Glutamatergic neuron (in vitro differentiated cells): Measurements from ENCODE around the gene SUSD6. TPM values are rescaled to one million over a fixed set of nuclear protein-coding genes. Genes with fewer than 3 reads are reported as not detected.
"Not testable (repeated sequence)": the region's sequence is repeated elsewhere in the genome, so short reads cannot be mapped to it uniquely, and the experiment has no call there.

Experiments used
- DNase-seq: peaks from one replicate; pipeline ENCODE4 v3.0.0; 2022
- H3K27ac Mint-ChIP-seq: one replicate; pipeline ENCODE4 v1.8.0; 2020; ENCODE audit warnings: mild to moderate bottlenecking, mixed read lengths, inconsistent platforms; ENCODE audit not compliant: unreplicated experiment
- H3K27me3 Mint-ChIP-seq: one replicate; pipeline ENCODE4 v1.8.0; 2020; ENCODE audit warnings: mild to moderate bottlenecking, moderate library complexity, mixed read lengths, inconsistent platforms; ENCODE audit not compliant: unreplicated experiment
- H3K36me3 Mint-ChIP-seq: one replicate; pipeline ENCODE4 v1.8.0; 2020; ENCODE audit warnings: mild to moderate bottlenecking, mixed read lengths, inconsistent platforms; ENCODE audit not compliant: unreplicated experiment
- H3K4me1 Mint-ChIP-seq: one replicate; pipeline ENCODE4 v1.8.0; 2020; ENCODE audit warnings: mild to moderate bottlenecking, low read depth, mixed read lengths, inconsistent platforms; ENCODE audit not compliant: unreplicated experiment
- H3K4me3 Mint-ChIP-seq: one replicate; pipeline ENCODE4 v1.8.0; 2020; ENCODE audit warnings: mild to moderate bottlenecking, mixed read lengths, inconsistent platforms; ENCODE audit not compliant: unreplicated experiment
- H3K9me3 Mint-ChIP-seq: one replicate; pipeline ENCODE4 v1.8.0; 2020; ENCODE audit warnings: mild to moderate bottlenecking, moderate library complexity, mixed read lengths, inconsistent platforms; ENCODE audit not compliant: unreplicated experiment
- total RNA-seq: library from RNA; stranded (reverse); fragmentation: NEBNext Ultra II Directional; extraction: Animal tissue kit (Norgen Biotek cat#: 25700); gene quantifications from one replicate; pipeline ENCODE4 v1.2.1, GENCODE V29; 2021; ENCODE audit not compliant: unreplicated experiment
- TF ChIP-seq, protein P1 (sequence below): fragments of 200-600 bp; sonication (generic); IDR thresholded peaks from one replicate; pipeline ENCODE4 v1.5.0; 2021; ENCODE audit not compliant: partially characterized antibody, unreplicated experiment

Gene SUSD6
- total RNA-seq, 1 donor from 2014 or later = 106 TPM

GRCh38 chr14:69713993-69714679 is 102.7 kb downstream of the SUSD6 start:
- DNase-seq = no peak
- Mint-ChIP-seq H3K9me3 (peaks cover 38% of the 10 kb centered on the region), H3K4me3 (peak overlapping the region; percentile 65), H3K4me1 (peaks cover 63% of the 10 kb centered on the region), H3K27me3 (peaks cover 36% of the 10 kb centered on the region), H3K27ac (peak overlapping the region; percentile 99), H3K36me3 (peaks cover 5% of the 10 kb centered on the region)
- TF ChIP-seq, protein P1, sequence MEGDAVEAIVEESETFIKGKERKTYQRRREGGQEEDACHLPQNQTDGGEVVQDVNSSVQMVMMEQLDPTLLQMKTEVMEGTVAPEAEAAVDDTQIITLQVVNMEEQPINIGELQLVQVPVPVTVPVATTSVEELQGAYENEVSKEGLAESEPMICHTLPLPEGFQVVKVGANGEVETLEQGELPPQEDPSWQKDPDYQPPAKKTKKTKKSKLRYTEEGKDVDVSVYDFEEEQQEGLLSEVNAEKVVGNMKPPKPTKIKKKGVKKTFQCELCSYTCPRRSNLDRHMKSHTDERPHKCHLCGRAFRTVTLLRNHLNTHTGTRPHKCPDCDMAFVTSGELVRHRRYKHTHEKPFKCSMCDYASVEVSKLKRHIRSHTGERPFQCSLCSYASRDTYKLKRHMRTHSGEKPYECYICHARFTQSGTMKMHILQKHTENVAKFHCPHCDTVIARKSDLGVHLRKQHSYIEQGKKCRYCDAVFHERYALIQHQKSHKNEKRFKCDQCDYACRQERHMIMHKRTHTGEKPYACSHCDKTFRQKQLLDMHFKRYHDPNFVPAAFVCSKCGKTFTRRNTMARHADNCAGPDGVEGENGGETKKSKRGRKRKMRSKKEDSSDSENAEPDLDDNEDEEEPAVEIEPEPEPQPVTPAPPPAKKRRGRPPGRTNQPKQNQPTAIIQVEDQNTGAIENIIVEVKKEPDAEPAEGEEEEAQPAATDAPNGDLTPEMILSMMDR = no peak

DNA sequence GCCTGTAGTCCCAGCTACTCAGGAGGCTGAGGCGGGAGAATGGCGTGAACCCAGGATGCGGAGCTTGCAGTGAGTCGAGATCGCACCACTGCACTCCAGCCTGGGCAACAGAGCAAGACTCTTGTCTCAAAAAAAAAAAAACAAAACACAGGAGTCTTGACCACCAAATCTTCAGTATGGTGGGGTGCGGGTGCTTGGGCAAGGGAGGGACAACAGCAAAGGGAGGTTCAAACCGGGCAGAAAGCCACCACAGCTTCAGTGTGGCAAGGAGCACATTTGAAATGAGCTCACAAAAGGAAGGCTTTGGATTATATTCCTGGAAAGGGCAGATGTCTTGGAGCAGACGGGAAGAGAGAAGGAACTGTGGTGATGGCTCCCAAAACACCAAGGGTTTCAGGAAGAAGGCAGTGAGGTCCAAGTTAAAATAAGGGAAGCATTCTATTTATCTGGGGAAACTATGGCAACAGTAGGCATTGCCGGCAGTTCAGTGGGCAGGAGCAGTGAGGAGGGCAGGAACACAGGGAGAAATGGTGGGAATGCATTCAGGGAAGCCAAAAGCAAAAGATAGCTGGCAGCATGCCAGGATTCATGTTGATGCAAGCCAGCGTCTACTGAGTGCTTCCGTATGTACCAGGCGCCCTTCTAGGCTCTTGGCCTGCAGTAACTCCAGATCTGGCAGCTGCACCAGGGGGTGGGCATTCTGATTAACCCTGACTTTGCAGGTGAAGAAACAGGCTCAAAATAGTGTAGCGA is 104.5 kb downstream of the SUSD6 start:
- Mint-ChIP-seq H3K4me3 (no peak overlapping the region), H3K4me1 (peaks cover 59% of the 10 kb centered on the region)
- no peak for DNase-seq

DNA sequence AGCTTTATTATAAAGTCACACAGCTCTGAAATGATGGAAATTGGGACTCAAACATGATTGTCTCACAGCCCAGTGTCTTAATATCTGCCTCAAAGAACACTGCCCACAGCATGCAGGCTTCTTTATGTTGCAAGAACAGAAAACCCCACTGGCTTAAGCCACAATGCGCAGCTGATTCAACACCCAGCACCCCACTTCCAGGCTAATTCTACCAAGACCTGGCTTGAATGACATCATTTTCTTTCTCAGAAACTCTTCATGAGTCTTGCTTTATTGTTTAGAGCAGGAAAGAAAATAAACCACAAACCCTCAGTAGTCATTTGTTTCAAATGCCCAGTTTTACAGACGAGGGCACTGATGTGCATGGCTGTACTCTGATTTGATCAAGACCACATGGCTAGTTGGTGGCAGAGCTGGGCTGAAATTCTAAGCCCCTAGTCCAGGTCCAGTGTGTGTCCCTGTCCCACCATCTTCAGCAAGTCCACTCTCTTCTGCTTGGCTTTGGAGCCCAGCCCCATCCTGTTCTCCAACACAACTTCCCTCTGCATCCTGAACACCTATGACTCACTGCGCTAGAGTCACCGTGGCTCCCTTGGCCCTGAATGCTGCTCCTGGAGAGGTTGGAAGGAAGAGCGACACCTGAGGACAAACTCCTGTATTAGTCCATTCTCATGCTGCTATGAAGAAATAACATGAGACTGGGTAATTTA is 105.2 kb downstream of the SUSD6 start:
- Mint-ChIP-seq H3K27me3 (peaks cover 26% of the 10 kb centered on the region), H3K36me3 (peaks cover 5% of the 10 kb centered on the region), H3K9me3 (peaks cover 25% of the 10 kb centered on the region), H3K4me1 (peaks cover 54% of the 10 kb centered on the region), H3K27ac (peak overlapping the region; percentile 59), H3K4me3 (no peak overlapping the region)
- no peak for DNase-seq
- TF ChIP-seq, protein P1 = no peak

More for the DNA sequence above, 104.5 kb downstream of the SUSD6 start:
- peak overlapping the region; percentile 69 for H3K27ac Mint-ChIP-seq
- H3K27me3 Mint-ChIP-seq = peaks cover 32% of the 10 kb centered on the region
- H3K36me3 Mint-ChIP-seq = peaks cover 5% of the 10 kb centered on the region
- TF ChIP-seq, protein P1 = no peak
- H3K9me3 Mint-ChIP-seq = peaks cover 32% of the 10 kb centered on the region

DNA sequence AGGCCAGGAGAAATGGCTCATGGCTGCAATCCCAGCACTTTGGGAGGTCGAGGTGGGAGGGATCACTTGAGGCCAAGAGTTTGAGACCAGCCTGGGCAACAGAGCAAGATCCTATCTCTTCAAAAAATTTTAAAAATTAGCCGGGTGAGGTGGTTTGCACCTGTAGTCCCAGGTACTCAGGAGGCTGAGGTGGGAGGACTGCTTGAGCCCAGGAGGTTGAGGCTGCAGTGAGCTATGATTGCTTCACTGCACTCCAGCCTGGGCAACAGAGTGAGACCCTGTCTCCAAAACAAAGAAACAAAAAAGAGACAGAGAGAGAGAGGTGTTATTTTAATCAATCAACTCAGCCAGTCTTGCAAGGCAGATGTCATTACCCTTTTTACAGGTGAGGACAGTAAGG is 107.2 kb downstream of the SUSD6 start:
- H3K27me3 Mint-ChIP-seq = peaks cover 12% of the 10 kb centered on the region
- H3K4me3 Mint-ChIP-seq, H3K36me3 Mint-ChIP-seq, DNase-seq, H3K27ac Mint-ChIP-seq: not testable (repeated sequence)
- peaks cover 18% of the 10 kb centered on the region for H3K9me3 Mint-ChIP-seq
- peaks cover 36% of the 10 kb centered on the region for H3K4me1 Mint-ChIP-seq

- H3K27me3 Mint-ChIP-seq = peaks cover 10% of the 10 kb centered on the region
- peaks cover 18% of the 10 kb centered on the region for H3K9me3 Mint-ChIP-seq
- H3K27ac Mint-ChIP-seq = no peak overlapping the region
- TF ChIP-seq, protein P1 = no peak
- H3K4me1 Mint-ChIP-seq = peaks cover 27% of the 10 kb centered on the region
- no peak for DNase-seq
- H3K4me3 Mint-ChIP-seq = no peak overlapping the region
- H3K36me3 Mint-ChIP-seq = peaks cover 5% of the 10 kb centered on the region
These were observed 108.1 kb downstream of the SUSD6 start for GRCh38 chr14:69719501-69719951.
